NK-92 treated with Interleukin-12 subunit alpha and Interleukin-12 subunit beta, amount 100 ng/mL, for 24 hours (cell line): ENCODE measurements around the gene ODAPH.
A peak's percentile ranks its signal among the peaks of the same experiment; 100 is the strongest.
"Not testable (repeated sequence)": the region's sequence is repeated elsewhere in the genome, so short reads cannot be mapped to it uniquely, and the experiment has no call there.

Experiments
- DNase-seq: peaks from one replicate; lab custom pipeline; 2025; lab: John Stamatoyannopoulos, UW

The ODAPH gene, protein sequence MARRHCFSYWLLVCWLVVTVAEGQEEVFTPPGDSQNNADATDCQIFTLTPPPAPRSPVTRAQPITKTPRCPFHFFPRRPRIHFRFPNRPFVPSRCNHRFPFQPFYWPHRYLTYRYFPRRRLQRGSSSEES

DNA sequence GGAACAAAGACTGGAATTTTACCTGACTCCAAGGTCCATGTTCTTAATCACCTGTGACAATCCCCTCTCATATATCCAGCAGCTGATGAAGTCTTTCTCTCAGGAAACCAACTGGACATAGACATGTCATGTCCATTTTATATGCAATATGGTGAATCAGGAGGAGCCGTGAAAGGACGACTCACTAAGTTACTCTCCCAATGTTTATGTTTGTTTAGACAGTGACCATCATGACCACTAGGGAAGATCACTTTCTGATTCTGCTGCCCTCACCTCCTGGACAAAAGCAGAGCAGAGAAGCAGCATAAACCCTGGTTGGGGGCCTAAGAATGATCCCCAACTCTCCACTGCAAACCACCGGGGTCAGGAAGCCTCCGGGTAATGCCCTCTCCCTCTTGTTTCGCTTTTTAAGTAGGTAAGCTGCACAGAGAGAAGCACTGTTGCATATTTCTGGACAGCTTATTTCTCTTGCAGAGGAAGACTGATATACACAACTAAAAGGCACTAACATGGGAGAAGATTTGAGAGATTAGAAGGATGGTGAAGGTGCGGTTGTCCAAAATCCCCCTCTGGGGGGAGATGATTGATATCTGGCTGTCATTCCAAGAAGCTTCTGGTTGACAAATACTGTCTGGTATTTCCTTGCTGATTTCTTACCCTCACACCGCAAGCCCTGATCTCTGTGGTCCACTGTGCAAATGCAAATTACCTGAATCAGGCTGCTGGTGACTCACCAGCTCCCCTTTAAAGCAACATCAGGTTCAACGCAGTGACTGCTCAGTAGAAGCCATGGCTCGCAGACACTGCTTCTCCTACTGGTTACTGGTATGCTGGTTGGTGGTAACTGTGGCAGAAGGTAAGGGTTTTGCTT is at the start of gene ODAPH:
ODAPH (plus strand) TSS at position 773 of the 871 bp plus-strand sequence; CDS start at position 790, 17 bp downstream.
- DNase-seq: peak; percentile 31

DNA sequence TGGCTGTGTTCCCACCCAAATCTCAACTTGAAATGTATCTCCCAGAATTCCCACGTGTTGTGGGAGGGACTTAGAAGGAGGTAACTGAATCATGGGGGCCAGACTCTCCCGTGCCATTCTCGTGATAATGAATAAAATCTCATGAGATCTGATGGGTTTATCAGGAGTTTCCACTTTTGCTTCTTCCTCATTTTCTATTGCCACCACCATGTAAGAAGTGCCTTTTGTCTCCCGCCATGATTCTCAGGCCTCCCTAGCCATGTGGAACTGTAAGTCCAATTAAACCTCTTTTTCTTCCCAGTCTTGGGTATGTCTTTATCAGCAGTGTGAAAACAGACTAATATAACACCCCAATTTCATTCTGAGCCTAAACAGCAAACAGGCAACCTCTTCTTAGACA is 46.3 kb upstream of the ODAPH start:
- not testable (repeated sequence) for DNase-seq

DNA sequence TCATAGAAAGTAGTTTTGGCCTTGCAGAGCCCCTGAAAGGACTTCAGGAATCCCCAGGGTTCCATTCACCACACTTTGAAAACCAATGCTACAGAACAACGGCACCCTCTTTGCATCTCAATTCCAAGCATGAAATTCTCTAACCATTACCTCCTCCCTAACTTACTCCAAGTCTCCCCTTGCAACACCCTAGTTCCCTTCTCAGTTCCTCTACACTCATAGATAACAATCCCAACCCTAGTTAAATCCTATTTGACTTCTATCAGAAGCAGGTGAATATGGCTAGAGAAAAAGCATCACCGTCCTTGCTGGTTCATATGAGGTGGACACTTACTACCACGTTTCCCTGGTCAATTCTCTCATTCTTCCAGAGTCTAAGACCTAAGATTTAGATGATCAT is 44.0 kb upstream of the ODAPH start:
- DNase-seq: no peak

DNA sequence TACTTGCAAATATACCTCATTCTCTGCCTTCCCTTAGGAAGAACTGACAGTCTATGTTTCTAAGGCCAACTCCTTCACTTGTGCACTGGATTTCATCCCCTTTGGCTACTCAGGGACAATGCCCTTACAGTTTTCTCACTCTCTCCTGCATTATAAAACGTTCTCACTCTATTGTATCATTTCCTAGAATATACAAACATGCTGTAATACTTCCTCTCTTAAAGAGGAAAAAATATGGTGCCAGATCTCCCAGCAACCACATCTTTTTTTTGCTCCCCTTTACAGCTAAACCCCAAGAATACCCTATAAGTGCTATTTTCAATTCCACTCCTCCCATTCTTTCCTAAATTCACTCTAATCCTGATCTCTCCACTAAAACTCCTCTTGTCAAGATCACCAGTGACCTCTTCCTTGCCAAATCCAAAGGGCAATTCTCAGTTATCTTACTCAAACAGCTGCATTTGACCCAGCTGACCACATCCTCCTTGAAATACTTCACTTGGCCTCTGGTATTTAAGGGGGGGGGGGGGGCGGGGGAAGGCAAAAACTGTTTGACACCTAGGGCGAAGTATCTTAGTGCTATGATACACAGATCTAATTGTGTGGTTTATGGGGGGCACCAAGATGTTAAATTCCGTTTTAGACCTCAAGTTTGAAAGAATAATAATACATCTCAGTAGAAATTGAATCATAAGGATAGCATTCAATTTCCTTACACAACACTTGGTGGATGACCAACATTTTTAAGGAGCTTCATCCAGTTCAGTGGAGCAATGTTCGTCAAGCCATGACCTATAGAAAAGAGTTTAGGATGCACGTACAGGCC is 43.3 kb upstream of the ODAPH start:
- peak; percentile 19 for DNase-seq

DNA sequence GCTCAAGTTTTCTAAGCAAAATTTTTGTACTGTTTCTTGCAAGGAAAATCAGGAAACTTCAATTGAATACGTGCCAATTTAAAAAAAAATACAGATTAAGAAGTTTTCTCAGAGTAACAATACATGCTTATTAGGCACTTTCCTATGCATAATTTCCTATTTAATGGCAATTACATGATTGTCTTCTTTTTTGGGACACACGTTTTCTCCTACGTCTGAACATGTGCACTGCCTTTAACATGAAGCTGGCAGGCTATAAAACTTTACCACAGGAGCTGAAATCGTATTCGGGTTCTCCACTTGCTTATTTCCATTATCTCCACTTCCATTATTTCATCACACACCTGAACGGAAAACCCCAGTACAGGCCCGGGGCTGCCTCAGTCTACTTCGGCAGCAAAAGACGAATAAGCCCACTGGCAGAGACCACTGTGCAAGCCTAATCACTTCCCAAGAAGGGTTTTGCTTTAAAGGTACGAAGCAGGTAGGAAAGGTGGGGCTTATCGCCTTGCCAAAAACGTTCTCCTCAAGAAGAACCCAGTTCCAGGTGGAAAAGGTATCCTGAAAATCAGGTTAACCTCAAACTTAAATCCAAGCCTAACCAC is 42.2 kb upstream of the ODAPH start:
- DNase-seq: no peak

DNA sequence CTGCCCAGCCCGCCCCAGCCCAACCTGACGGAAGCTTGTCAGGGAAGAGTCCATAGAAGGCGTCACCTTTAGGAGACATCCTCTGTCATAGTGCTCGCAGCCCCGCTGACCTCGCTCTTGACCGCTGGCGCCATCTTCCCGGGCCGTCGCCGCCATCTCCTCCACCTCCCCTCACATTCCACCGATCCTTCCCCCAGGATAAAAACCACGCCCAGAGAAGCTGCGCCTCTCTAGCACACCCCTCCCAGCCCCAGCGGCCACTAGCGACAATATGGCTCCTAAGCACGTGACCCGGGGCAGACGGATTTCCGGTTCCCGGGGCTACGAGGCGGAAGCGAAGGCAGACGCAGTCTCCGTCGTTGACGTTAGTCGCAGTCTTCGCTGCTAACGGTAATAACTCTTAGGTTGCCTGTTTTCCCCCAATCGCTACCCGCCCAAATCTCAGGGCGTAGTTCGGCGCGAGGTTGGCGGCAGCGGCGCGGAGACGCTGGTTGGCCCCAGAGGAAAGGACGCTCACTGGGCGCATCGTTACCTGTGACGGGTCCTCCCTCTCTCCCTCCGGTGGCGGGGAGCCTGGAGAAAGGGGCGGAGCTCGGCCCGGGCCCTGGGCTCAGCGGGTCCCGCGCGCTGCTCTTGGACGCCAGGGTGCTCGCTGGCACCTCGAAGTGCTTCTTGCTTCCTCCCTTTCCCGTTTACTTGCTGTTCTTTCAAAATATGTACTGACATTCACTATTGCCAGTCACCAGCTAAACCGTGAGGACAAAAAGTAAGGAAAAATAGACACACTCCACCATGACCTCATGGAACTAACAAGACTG is 41.5 kb upstream of the ODAPH start, which contains the start of the genes RCHY1 and THAP6:
RCHY1 (minus strand) TSS at position 273 of the 818 bp plus-strand sequence; CDS start at position 156, 117 bp downstream.
THAP6 (plus strand) TSS at position 343 of the 818 bp plus-strand sequence. CDS start 980 bp downstream, outside the sequence.
- DNase-seq: peak; percentile 81

DNA sequence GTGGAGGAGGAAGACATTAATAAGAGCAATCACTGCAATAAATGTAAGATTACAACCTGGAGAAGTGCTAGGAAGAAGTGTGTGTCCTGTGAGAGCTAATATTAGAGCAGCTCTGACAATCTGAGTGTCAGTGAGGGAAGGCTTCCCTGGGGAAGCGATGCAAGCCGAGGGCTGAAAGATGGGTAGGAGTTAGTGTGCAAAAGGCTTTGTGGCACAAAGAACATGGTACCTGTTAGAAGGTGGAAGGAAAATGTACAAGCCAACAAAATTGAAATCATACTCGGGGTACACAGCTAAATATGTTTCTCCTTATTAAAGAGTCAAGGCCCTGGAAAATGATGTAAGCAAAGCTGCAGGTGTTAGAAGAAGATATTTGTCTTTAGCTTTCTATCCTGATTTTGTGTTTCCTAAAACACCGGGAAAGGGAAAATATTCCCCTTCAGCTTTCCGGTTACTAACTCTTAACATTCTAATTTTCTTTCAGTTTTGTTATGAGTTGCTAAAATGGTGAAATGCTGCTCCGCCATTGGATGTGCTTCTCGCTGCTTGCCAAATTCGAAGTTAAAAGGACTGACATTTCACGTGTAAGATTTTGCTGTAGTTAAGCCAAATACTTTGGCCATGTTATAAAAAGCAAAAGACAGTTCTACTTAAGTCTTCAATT is 40.8 kb upstream of the ODAPH start:
- no peak for DNase-seq

DNA sequence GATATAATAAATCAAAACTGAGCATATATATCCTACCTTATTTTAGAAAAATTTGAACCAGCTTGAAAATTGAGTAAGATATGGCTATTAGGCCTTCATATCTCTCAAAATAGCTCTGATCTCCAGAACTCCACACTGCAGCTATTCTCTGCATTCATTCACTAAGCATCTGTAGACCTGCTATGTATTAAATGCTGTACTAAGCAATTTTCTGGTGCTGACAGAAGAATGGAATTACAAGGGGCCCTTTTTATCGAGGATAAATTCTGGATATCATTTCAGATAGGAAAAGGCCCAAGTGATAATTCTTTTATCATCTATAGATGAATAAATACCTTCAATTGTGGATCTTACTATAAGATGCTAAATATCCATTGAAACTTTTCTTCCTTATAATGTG is 39.7 kb upstream of the ODAPH start:
- DNase-seq: no peak

DNA sequence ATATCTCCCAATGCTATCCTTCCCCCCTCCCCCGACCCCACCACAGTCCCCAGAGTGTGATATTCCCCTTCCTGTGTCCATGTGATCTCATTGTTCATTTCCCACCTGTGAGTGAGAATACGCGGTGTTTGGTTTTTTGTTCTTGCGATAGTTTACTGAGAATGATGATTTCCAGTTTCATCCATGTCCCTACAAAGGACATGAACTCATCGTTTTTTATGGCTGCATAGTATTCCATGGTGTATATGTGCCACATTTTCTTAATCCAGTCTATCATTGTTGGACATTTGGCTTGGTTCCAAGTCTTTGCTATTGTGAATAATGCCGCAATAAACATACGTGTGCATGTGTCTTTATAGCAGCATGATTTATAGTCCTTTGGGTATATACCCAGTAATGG is 36.4 kb upstream of the ODAPH start:
- not testable (repeated sequence) for DNase-seq

DNA sequence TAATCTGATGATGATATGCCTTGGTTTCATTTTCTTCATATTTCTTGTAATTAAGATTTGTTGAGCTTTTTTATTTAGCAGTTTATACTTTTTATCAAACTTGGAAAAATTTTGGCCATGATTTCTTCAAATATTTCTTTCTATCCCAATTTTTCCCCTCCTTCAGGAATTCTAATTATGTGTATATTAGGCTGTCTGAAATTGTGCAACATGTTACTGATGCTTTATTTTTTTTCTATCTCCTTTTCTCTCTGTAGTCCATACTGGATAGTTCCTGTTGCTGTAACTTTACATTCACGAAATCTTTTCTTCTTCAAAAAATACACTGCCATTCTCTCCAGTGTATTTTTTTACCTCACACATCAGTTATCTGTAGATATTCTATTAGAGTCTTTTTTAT is 30.8 kb upstream of the ODAPH start:
- DNase-seq: no peak

DNA sequence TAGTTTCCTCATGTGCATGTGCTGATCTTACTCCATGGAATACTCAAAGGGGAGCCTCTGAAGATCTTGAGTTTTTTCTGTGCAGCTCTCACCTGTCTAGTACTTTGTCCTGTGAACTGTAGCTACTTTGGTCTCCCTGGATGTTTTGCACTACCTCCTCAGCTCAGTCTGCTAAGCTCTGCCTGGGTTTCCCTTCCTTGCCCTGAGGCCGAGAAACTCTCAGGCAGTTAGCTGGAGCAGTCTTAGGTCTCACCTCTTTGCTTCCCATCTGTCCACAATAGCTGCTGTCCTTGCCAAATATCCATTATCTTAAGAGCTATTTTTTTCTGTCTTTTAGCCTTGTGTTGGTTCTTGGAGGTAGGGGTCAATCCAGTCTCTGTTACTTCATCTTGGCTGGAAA is 30.0 kb upstream of the ODAPH start:
- no peak for DNase-seq

DNA sequence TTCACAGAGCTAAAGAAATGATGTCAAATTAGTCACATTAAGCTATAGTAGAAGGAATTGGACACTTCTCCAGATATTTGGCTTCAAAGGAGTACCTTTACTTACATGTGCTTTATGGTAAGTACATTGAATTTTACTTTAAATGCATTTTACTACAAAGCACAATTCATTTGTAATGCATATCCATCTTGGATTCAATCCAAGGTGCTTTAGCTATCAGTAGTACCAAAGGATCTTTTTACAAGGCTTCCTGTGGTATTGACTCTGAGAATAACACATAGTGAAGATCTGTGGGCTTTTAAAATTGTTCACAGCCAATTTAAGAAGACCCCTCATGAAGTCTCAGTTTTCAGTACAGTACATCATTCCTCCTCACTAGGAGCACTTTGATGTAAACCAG is 28.4 kb upstream of the ODAPH start:
- DNase-seq: no peak

DNA sequence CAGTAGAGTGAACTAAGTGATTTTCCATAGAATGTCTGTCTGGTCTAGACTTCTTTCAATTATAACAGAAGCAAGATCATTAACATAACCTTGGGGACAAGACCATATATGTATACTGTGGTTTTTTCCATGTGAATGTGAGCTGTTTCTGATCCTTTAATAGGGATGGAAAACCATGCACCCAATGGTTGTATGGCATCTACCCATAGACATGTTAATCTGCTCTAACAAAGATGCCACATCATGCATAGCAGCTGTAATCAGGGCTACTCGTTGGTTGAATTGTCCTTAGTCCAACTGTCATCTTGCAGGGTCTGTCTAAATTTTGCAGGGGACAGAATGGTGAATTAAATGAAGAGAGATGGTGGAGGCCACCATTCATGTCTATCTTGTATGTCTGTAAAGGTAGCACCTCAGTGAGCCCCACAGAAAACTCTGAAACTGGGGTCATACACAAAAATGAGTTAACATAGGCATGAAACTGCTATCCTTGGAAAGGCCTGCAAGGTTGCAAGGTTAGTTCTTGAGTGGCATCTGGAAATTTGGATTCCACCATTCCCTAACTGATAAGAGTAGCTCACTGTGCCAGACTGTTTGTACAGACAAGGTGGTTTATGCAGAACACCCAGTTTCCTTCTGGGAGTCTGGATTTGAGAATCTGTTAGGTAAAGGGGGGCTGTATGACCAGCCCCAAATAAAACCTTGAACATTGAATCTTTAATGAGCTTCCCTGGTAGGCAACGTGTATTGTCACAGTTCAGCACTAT is 25.1 kb upstream of the ODAPH start:
- DNase-seq: no peak

DNA sequence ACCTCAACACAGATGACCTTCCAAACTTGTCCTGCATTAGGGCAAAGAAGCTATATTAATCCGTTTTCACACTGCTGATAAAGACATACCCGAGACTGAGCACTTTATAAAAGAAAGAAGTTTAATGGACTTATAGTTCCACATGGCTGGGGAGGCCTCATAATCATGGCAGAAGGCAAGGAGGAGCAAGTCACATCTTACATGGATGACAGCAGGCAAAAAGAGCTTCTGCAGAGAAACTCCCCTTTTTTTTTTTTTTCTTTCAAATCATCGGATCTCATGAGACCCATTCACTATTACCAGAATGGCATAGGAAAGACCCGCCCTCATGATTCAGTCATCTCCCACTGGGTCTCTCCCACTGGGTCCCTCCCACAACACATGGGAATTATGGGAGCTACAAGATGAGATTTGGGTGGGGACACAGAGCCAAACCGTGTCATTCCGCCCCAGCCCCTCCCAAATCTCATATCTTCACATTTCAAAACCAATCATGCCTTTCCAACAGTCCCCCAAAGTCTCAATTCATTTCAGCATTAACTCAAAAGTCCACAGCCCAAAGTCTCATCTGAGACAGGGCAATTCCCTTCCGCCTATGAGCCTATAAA is 24.2 kb upstream of the ODAPH start:
- not testable (repeated sequence) for DNase-seq

DNA sequence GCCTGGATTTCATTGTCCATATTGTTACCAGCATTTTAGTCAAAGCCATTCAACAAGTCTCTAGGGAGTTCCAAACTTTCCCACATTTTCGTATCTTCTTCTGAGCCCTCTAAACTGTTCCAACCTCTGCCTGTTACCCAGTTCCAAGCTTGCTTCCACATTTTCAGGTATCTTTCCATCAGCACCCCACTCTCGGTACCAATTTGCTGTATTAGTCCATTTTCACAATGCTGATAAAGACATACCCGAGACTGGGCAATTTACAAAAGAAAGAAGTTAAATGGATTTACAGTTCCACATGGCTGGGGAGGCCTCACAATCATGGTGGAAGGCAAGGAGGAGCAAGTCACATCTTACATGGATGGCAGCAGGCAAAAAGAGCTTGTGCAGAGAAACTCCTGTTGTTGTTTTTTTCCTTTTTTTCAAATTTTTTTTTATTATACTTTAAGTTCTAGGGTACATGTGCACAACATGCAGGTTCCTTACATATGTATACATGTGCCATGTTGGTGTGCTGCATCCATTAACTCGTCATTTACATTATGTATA is 22.5 kb upstream of the ODAPH start:
- DNase-seq: not testable (repeated sequence)

DNA sequence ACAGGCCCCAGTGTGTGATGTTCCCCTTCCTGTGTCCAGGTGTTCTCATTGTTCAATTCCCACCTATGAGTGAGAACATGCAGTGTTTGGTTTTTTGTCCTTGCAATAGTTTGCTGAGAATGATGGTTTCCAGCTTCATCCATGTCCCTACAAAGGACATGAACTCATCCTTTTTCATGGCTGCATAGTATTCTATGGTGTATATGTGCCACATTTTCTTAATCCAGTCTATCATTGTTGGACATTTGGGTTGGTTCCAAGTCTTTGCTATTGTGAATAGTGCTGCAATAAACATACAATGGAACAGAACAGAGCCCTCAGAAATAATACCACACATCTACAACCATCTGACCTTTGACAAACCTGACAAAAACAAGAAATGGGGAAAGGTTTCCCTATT is 21.9 kb upstream of the ODAPH start:
- not testable (repeated sequence) for DNase-seq

DNA sequence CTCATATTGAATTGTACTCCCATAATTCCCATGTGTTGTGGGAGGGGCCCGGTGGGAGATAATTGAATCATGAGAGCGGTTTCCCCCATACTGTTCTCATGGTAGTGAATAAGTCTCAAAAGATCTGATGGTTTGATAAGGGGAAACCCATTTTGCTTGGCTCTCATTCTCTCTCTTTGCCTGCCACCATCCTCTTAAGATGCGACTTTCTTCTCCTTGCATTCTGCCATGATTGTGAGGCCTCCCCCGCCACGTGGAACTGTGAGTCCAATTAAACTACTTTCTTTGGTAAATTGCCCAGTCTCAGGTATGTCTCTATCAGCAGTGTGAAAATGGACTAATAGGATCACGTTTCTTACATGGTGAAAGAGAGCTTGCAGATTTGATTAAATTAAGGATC is 18.6 kb upstream of the ODAPH start:
- not testable (repeated sequence) for DNase-seq

DNA sequence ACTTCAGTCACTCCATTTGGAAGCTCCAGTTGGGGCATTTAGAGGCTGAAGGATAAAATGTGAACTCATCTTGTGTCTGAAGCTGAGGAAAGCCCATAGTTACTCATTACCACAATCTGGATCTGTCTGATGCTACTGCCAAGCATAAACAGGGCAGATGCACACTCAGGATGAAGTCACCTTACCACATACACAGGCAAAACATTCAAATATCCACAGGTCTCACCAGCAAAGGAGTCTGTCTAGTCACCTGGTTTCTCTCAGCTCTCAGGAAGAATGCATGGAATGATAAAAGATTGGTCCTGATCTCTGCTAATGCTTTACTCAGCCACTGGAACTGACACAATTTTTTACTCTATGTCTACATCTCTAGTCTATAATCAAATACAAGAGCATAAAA is 13.0 kb upstream of the ODAPH start:
- no peak for DNase-seq

DNA sequence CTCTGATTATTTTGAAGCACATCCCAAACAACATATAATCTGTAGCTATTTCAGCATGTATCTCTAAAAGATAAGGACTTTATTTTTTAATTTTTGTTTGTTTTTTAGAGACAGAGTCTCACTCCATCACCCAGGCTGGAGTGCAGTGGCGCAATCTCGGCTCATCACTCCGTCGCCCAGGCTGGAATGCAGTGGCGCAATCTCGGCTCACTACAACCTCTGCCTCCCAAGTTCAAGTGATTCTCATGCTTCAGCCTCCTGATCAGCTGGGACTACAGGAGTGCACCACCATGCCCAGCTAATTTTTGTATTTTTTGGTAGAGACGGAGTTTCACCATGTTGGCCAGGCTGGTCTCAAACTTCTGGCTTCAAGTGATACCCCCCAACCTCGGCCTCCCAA is 11.6 kb upstream of the ODAPH start:
- DNase-seq: not testable (repeated sequence)
